Stimulated activated CD8-positive, alpha-beta memory T cell treated with anti-CD3 and anti-CD28 coated beads, Interleukin-12 subunit alpha, Interleukin-12 subunit beta, amount 100 ng/mL, for 24 hours (primary cell): ENCODE results near the gene MORC3.

Source experiments
- DNase-seq: peaks from one replicate; pipeline ENCODE4 v3.0.0-alpha.2; 2020; ENCODE audit errors: extremely low read depth

The MORC3 gene

DNA sequence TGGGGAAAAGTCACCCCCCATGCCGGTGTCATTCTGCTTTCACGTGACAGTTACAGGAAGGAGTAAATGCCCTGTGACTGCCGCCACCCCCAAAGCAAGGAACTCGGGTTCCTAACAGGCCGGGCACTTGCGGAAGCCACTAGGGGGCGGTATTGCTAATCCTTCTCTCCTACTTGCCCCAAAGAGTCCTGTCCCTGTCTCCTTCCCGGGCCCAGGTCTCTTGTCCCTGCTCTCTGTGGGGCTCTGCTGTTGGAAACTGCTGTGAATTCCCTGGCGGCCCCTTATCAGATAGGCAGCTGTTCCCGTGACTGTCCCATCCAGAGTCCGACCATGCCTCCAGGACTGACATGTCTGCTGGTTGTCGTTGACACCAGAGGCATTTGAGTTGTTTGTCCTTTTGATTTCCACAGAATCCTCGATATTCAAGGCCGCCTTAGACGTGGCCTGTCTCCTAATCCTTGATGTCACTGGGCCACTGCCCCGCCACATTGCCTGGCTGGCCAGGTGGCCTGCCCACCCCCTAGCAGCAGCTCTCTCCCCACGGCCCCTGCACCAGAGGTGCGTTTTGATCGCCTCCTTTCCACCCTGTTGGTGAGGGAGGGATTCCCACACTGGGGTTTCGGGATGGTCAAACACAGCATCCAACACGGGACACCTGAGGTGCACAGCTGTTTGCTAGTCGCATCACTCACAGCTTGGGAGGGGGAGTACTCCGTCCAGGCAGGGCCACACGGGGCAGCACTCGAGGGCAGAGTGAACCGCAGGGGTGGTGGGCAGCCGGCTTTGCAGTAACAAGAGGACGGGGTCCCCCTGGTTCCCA, 102.5 kb downstream of the MORC3 start:
- DNase-seq: no peak

DNA sequence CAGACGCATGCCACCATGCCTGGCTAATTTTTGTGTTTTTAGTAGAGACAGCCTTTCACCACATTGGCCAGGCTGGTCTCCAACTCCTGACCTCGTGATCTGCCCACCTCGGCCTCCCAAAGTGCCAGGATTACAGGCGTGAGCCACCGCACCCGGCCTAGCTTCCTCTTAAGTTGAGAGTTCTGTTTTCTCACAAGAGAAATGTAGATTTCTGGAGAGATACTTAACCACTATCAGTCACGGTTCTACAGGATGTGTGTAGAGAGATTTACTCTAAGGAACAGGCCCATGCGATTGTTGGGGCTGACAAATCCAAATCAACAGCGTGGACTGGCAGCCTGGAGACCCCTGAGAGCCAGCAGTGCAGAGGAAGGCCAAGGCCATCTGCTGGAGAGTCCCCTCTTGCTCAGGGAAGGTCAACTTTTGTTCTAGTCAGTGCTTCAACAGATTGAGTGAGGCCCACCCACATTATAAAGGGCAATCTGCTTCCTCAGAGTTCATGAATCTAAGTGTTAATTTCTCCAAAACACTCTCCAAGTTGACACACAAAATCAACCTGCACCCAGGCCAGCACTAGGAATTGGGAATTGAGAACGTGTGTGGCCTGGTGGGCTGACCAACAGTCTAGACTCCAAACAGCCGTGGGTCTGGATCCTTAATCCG, 103.9 kb downstream of the MORC3 start:
- no peak for DNase-seq

DNA sequence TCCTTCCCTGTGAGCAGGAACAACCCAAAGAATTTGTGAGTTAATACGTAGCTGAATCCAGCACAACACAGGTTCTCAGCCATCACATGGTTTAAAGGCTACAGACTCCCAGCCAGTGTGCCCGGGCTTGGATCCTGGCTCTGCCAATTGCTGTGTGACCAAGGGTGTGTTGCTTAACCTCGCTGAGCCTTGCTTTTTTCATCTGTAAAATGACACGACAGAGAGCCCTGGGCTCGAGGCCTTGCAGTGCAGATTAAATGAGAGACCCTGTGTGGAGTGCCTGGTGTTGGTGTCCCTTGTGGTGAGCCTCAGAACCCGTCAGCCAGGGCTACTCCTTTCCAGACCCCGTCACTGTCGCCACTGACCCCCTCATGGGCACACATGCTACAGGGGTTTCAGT, 104.6 kb downstream of the MORC3 start:
- no peak for DNase-seq

DNA sequence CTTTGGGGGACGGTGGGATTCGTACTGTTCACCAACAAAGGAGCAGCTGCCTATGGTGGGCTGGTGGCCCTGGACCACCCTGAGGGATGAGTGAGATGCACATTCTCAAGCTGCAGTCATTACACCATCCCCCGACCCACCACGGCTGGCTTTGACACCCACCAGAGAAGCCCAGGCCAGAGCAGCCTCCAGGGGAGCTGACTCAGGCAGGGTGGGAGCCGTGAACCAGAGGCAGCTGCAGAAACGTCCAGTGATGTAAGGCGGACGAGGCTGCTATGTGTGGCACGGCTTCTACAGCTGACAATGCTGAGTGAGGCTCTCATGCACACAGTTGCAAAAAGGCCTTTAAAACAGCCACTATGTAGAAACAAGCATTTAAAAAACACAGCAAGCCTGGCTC, 105.3 kb downstream of the MORC3 start:
- DNase-seq: no peak
